D721Med (cell line): ENCODE results near the gene GSG1L.

Experiments used
- DNase-seq: peaks from one replicate; pipeline ENCODE4 v3.0.0; 2011; ENCODE audit warnings: low spot score; ENCODE audit not compliant: insufficient read length
- FAIRE-seq: peaks from 2 replicates; lab custom pipeline; 2011; peaks lifted over from hg19 to GRCh38; lab: Jason Lieb, UNC
- CTCF ChIP-seq: IDR thresholded peaks from 2 replicates; pipeline ENCODE4 v1.5.1; 2012; ENCODE audit warnings: mild to moderate bottlenecking, control low read depth; ENCODE audit not compliant: insufficient read depth; ENCODE audit errors: missing control alignments

The GSG1L gene

DNA sequence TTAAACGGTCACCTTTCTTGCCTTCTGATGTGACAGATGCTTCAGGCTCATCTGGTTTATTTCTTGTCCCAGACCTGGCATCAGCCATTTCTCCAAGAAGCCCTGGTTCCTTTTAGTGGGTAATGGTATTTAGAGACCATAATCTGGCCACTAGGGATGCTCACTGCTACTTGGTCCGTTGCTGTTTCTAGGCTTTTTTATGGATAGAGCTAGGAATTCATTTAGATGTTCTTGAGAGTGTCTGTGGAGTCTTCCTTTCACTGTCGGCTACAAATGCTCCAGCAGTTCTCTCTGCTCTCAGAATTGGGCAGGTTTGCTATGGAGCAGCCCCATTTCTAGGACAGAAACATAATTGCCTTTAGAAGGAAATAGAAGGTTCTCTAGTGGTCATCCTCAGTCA lies 299.1 kb downstream of the GSG1L start:
- TF ChIP-seq CTCF: no peak
- FAIRE-seq (no peak), DNase-seq (no peak)

DNA sequence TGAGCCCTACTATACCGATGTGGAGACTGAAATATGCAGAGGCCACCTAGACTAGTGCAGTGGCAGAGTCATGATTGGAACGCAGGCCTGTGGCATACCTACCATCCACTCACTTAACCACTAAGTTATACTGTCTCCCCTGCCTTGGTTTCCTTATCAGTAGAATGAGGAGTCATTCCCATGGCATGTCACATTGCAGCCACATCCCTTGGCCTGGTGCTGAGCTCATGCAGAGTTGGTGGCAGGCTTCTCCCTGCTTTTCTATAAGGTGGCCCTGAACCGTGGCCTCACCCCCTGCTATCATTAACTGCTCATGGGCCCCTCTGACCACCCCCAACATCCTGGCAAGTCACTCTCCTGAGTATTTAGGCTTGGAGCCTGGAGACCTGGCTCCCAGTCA lies 301.1 kb downstream of the GSG1L start:
- DNase-seq (no peak), FAIRE-seq (no peak)
- TF ChIP-seq CTCF: no peak

DNA sequence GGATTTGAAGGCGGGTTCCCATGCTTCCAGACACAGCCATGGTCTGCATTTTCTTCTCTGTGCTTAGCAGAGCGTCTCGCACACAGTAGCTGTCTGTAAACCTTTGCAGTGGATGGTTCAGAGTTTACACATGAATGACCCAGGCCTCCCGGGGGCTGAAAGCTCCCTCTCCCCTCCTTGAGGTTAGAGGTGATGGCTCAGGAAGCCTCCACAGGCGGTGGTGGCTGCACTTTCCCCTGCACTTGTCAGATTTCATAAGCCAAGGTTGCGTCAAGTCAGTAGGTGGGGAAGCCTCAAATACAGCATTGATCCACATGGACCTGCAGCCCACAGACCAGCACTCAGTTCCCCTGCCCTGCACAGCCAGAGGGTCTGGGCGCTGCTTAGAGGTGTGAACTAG lies 301.7 kb downstream of the GSG1L start:
- no peak for FAIRE-seq
- DNase-seq: no peak
- TF ChIP-seq CTCF: no peak

GRCh38 chr16:27760789-27761176 lies 302.7 kb downstream of the GSG1L start:
- FAIRE-seq: no peak
- no peak for DNase-seq

DNA sequence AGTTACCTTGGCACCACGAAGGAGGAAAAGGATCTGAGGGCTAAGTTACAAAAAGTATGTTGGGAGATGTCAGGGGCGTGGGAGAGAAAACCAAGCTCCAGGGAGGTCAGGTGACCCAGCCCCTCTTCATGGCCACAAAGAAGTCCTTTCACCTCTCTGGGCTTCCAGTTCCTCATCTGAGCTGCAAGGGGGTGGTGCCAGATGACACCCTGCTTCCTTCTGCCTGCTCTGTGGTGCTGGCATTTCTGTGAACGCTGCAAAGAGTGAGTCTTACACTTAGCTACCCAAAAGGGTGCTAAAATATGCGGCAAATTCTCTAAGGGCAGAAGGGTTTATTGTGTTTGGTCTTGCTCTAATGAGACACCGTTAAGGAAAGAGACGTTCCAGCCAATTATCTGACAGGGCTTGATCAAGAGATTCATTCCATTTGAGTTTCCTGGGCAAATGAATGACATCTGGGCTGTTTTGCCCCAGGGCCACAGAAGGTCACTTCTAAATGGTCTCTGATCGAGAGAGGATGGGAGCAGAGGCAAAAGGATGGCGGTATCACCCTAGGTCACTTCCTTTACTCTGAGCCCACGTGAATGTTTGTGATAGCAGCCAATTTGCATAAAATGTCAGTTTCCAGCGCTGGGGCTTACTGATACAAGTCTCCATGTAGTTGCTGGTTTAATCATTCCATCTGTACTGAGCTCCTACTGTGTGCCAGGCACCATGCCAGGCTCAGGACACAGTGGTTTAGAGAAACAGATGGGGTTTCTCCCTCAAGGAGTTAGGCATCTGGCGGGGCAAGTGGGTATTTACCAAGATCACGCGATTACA lies 303.3 kb downstream of the GSG1L start:
- no peak for TF ChIP-seq CTCF
- DNase-seq: no peak
- FAIRE-seq: no peak

More at GRCh38 chr16:27760789-27761176, 302.7 kb downstream of the GSG1L start:
- no peak for TF ChIP-seq CTCF

DNA sequence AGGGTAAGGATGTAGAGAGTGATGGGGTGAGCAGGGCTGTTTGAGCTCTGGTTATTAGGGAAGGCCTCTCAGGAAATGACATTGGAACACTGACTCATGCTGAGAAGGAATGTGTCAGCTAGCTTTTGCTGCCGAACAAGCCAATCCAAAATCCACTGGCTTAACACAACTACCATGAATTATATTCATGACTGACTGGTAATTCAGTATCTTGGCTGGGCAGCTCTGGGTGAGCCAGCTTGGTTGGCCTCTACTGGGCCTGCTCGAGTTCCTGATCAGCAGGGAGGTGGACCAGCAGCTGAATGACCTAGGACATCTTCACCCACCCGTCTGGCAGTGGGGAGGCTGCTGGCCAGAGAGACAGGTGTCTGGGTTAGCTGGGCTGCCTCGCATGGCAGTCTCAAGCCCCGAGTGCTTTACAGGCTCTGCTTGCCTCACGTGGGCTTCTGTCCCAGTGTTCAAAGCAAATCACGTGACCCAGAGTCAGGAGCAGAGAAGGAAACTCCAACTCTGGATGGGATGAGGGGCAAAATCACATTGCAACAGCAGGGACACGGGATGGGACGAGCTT lies 304.1 kb downstream of the GSG1L start:
- TF ChIP-seq CTCF: no peak
- no peak for FAIRE-seq
- DNase-seq: no peak

- FAIRE-seq (no peak), DNase-seq (no peak)
- TF ChIP-seq CTCF: no peak
Observed at GRCh38 chr16:27758544-27758943, 305.0 kb downstream of the GSG1L start.
